ENCODE results near the gene DDX59.

Gene DDX59

GRCh38 chr1:200669314-200670241, at the start of gene DDX59:
TSS of gene DDX59 (minus strand) at chr1:200669907. CDS start at chr1:200666740, 3,167 bp downstream.
- peak; percentile 78 to 79 for DNase-seq (ENCODE audit: low read depth in 2 of 2)

GRCh38 chr1:200714504-200715187, 44.9 kb upstream of the DDX59 start:
- no peak for DNase-seq (ENCODE audit: low read depth in 2 of 2)

- DNase-seq (ENCODE audit: low read depth in 2 of 2) = no peak
These were observed 40.5 kb upstream of the DDX59 start for GRCh38 chr1:200710166-200710565.

- DNase-seq (ENCODE audit: low read depth in 2 of 2) = no peak
These were observed 39.1 kb upstream of the DDX59 start for GRCh38 chr1:200708769-200709168.

GRCh38 chr1:200708161-200708560, 38.5 kb upstream of the DDX59 start:
- DNase-seq (ENCODE audit: low read depth in 2 of 2) = no peak

GRCh38 chr1:200707116-200707515, 37.4 kb upstream of the DDX59 start:
- no peak for DNase-seq (ENCODE audit: low read depth in 2 of 2)

GRCh38 chr1:200706111-200706814, 36.6 kb upstream of the DDX59 start:
- no peak for DNase-seq (ENCODE audit: low read depth in 2 of 2)

GRCh38 chr1:200704986-200705500, 35.3 kb upstream of the DDX59 start:
- DNase-seq (ENCODE audit: low read depth in 2 of 2) = no peak

- DNase-seq (ENCODE audit: low read depth in 2 of 2) = no peak
These were observed 30.2 kb upstream of the DDX59 start for GRCh38 chr1:200699871-200700270.

GRCh38 chr1:200694738-200695137, 25.0 kb upstream of the DDX59 start:
- DNase-seq (ENCODE audit: low read depth in 2 of 2) = no peak

GRCh38 chr1:200693327-200693726, 23.6 kb upstream of the DDX59 start:
- no peak for DNase-seq (ENCODE audit: low read depth in 2 of 2)

GRCh38 chr1:200692316-200692715, 22.6 kb upstream of the DDX59 start:
- no peak for DNase-seq (ENCODE audit: low read depth in 2 of 2)

GRCh38 chr1:200686620-200687019, 16.9 kb upstream of the DDX59 start:
- no peak for DNase-seq (ENCODE audit: low read depth in 2 of 2)

- DNase-seq (ENCODE audit: low read depth in 2 of 2) = no peak
These were observed 14.3 kb upstream of the DDX59 start for GRCh38 chr1:200684015-200684414.

- DNase-seq (ENCODE audit: low read depth in 2 of 2) = no peak
These were observed 13.6 kb upstream of the DDX59 start for GRCh38 chr1:200683298-200683697.

GRCh38 chr1:200681231-200681630, 11.5 kb upstream of the DDX59 start:
- no peak for DNase-seq (ENCODE audit: low read depth in 2 of 2)

- no peak for DNase-seq (ENCODE audit: low read depth in 2 of 2)
These were observed 7.1 kb upstream of the DDX59 start for GRCh38 chr1:200676829-200677228.

- DNase-seq (ENCODE audit: low read depth in 2 of 2) = no peak
These were observed 5.8 kb upstream of the DDX59 start for GRCh38 chr1:200675588-200675852.

- no peak for DNase-seq (ENCODE audit: low read depth in 2 of 2)
These were observed 5.3 kb upstream of the DDX59 start for GRCh38 chr1:200674838-200675587.

GRCh38 chr1:200673952-200674823, 4.5 kb upstream of the DDX59 start:
- no peak for DNase-seq (ENCODE audit: low read depth in 2 of 2)
